22Rv1 (cell line): ENCODE data around the gene ACBD5.

ENCODE experiments used
- H3K27ac ChIP-seq: fragments of 450-650 bp; 2 replicates; pipeline ENCODE4 v1.5.1; 2017
- CTCF ChIP-seq: fragments of 450-650 bp; IDR thresholded peaks from 2 replicates; pipeline ENCODE4 v1.5.1; 2017; ENCODE audit warnings: mild to moderate bottlenecking
- ZFX ChIP-seq: fragments of 450-650 bp; IDR thresholded peaks from 2 replicates; pipeline ENCODE4 v1.6.1; 2017; ENCODE audit warnings: antibody characterized with exemption, borderline replicate concordance

The ACBD5 gene

GRCh38 chr10:27157150-27157549, 83.4 kb downstream of the ACBD5 start:
- no peak for TF ChIP-seq ZFX
- TF ChIP-seq CTCF = no peak
- no peak overlapping the region for H3K27ac ChIP-seq

DNA sequence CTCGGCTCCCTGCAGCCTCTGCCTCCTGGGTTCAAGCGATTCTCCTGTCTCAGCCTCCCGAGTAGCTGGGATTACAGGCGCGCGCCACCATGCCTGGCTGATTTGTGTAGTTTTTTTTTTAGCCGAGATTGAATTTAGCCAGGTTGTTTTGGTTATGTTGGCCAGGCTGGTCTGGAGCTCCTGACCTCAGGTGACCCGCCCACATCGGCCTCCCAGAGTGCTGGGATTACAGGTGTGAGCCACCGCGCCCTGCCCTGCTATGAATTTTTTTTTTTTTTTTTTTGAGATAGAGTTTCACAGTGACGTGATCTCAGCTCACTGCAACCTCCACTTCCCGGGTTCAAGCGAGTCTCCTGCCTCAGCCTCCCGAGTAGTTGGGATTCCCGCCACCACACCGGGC, 84.0 kb downstream of the ACBD5 start:
- H3K27ac ChIP-seq = peak overlapping the region; percentile 96

GRCh38 chr10:27155066-27155754, 85.4 kb downstream of the ACBD5 start, which contains the start of gene MASTL:
TSS of gene MASTL (plus strand) at chr10:27155352. CDS start at chr10:27155427, 75 bp downstream.
- H3K27ac ChIP-seq = peak within 1 kb of the TSS; percentile 96
- TF ChIP-seq CTCF = no peak
- no peak for TF ChIP-seq ZFX

DNA sequence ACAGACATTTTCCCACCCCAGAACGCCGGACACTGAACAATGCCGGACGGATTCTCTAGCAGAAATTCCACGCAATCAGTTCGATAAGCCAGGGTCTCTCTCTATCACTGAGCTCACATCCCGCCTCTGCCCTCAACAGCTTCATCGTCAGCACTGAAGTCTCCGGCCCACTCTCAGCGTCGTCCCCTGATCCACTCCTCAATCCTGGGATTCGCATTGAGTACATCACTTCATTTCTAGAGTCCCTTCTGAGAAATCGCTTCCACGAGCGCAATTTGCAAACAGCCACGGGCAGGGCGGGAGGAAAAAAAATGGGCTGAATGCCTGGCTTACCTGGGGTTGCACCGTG, 86.8 kb downstream of the ACBD5 start:
- TF ChIP-seq ZFX (no peak), CTCF (no peak)
- H3K27ac ChIP-seq = peak overlapping the region; percentile 96

DNA sequence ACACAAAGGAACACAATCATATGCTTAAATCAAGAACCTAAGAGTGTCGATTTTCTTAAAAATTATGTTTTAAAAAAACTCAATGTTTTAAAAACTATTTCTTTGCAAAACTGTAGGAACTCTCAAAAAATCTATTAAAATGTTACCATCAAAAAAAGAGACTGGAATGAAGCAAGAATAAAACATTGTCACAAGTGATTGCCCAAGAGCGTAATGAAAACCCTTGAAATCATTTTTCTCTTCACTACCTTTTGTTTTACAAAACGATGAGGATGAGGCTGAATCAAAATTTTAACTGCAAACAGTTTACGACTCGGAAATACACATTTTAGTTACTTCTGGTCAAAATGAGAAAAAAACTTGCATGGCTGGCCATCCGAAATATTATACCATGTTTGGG, 87.3 kb downstream of the ACBD5 start:
- peak overlapping the region; percentile 96 for H3K27ac ChIP-seq

DNA sequence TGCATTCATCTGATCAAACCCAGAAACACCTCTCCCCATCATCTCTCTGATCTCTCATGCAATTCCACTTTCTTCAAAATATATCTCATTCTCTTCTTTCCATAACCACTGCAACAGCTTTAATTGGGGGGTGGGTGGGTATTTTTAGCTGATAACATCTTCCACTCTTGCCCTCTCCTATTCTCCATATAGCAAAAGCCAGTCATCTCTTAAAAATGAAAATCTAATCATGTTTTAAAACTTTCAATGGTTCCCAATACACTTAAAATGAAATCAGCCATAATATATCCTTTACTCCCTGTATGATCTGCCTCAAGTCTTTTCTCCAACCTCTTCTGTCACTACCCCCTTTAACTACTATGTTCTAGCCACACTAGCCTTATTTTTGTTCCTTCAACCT, 87.9 kb downstream of the ACBD5 start:
- no peak overlapping the region for H3K27ac ChIP-seq

More for the DNA sequence above, 87.3 kb downstream of the ACBD5 start:
- TF ChIP-seq ZFX (no peak), CTCF (no peak)

GRCh38 chr10:27150261-27150660, 90.3 kb downstream of the ACBD5 start:
- TF ChIP-seq ZFX (no peak), CTCF (no peak)
- no peak overlapping the region for H3K27ac ChIP-seq

More for the DNA sequence above, 87.9 kb downstream of the ACBD5 start:
- TF ChIP-seq CTCF = no peak
- TF ChIP-seq ZFX = no peak

- H3K27ac ChIP-seq = no peak overlapping the region
- TF ChIP-seq ZFX (no peak), CTCF (no peak)
Measured at GRCh38 chr10:27147701-27148100, 92.9 kb downstream of the ACBD5 start.
